HCT116 (cell line): ENCODE measurements around the gene FHIT. TPM values are rescaled to one million over a fixed set of nuclear protein-coding genes. Genes with fewer than 3 reads are reported as not detected.

Experiments
- ATAC-seq: fragments of 200-7000 bp; cut with Tn5 transposase; 2 replicates; pipeline ENCODE4 v1.9.1; 2020; ENCODE audit warnings: mild to moderate bottlenecking, moderate library complexity
- BruUV-seq: library from RNA; stranded (reverse); fragments of 400-500 nt; replicated peaks from 2 replicates; lab custom pipeline; 2021; lab: Mats Ljungman, UMichigan
- CTCF ChIA-PET: fragments of 300-600 bp; sonication (Branson Sonifier 250); formaldehyde crosslinking; loops from one replicate; lab custom pipeline; 2021; ENCODE audit warnings: antibody characterized with exemption; lab: Charles Lee
- POLR2A ChIA-PET: fragments of 300-600, 350-600 bp; sonication (Branson Sonifier 250); formaldehyde crosslinking; loops from one replicate; lab custom pipeline; 2021; ENCODE audit warnings: antibody characterized with exemption; lab: Charles Lee
- RAD21 ChIA-PET, 2 experiments: fragments of 300-600 bp; sonication (Branson Sonifier 250); formaldehyde crosslinking; loops; one replicate each; lab custom pipeline; 2023; ENCODE audit warnings: low total read pairs in 2 of 2; ENCODE audit not compliant: uncharacterized antibody in 2 of 2, unreplicated experiment in 2 of 2, low non-redundant PET in 1 of 2; lab: Charles Lee
- DNase-seq: peaks from one replicate; pipeline ENCODE4 v3.0.0-alpha.2; 2010; ENCODE audit warnings: low read depth, low spot score
- H2AFZ ChIP-seq: fragments of 200-600 bp; shearing (Covaris generic), sonication (generic); 2 replicates; pipeline ENCODE4 v1.6.1; 2017; ENCODE audit warnings: low read depth, mixed run types, mixed read lengths, antibody characterized with exemption, low read length; ENCODE audit not compliant: poor library complexity, severe bottlenecking
- H3K27ac ChIP-seq: 2 replicates; pipeline ENCODE4 v1.5.1; 2012; ENCODE audit warnings: low read depth, low read length
- H3K27me3 ChIP-seq: fragments of 200-600 bp; sonication (generic); 2 replicates; pipeline ENCODE4 v1.6.1; 2016; ENCODE audit warnings: mixed run types, low read length, mixed read lengths; ENCODE audit not compliant: insufficient read depth
- H3K36me3 ChIP-seq, 2 experiments: fragments of 200-500 bp in 1 of 2; fragments of 200-600 bp in 1 of 2; sonication (Bioruptor generic) in 1 of 2; sonication (generic) in 1 of 2; 2 replicates each; pipeline versions ENCODE4 v1.5.1 to v1.6.1; 2014 to 2016; ENCODE audit warnings: low read length in 2 of 2, inconsistent platforms in 1 of 2, mixed read lengths in 1 of 2, mixed run types in 1 of 2; ENCODE audit not compliant: insufficient read depth in 2 of 2, control insufficient read depth in 1 of 2
- H3K4me1 ChIP-seq, 2 experiments: fragments of 200-600 bp in 1 of 2; sonication (generic) in 1 of 2; 2 replicates each; pipeline versions ENCODE4 v1.5.1 to v1.6.1; 2012 to 2017; ENCODE audit warnings: low read length in 2 of 2, inconsistent platforms in 1 of 2, mild to moderate bottlenecking in 1 of 2, mixed read lengths in 1 of 2, mixed run types in 1 of 2, moderate library complexity in 1 of 2; ENCODE audit not compliant: insufficient read depth in 2 of 2, control insufficient read depth in 1 of 2
- H3K4me2 ChIP-seq: fragments of 200-600 bp; sonication (generic); 2 replicates; pipeline ENCODE4 v1.6.1; 2017; ENCODE audit warnings: mixed run types, low read length, mixed read lengths
- H3K4me3 ChIP-seq, 2 experiments: fragments of 200-600 bp in 1 of 2; sonication (generic) in 1 of 2; replicated peaks in 1 of 2; 2 replicates each; pipeline ENCODE4 v1.5.1; 2011 to 2016; ENCODE audit warnings: low read length in 2 of 2, control low read depth in 1 of 2, low read depth in 1 of 2, mild to moderate bottlenecking in 1 of 2, mixed read lengths in 1 of 2, mixed run types in 1 of 2
- H3K79me2 ChIP-seq: fragments of 200-600 bp; sonication (generic); 2 replicates; pipeline ENCODE4 v1.6.1; 2017; ENCODE audit warnings: mild to moderate bottlenecking, mixed run types, low read length, moderate library complexity, mixed read lengths; ENCODE audit not compliant: insufficient read depth
- H3K9ac ChIP-seq: fragments of 200-600 bp; sonication (generic); 2 replicates; pipeline ENCODE4 v1.6.1; 2016; ENCODE audit warnings: low read length, mixed read lengths
- H3K9me2 ChIP-seq: fragments of 200-600 bp; sonication (generic), shearing (Covaris generic); 2 replicates; pipeline ENCODE4 v1.6.1; 2017; ENCODE audit warnings: mixed run types, mild to moderate bottlenecking, moderate library complexity; ENCODE audit not compliant: insufficient read depth
- H3K9me3 ChIP-seq, 2 experiments: fragments of 200-500 bp in 1 of 2; fragments of 200-600 bp in 1 of 2; sonication (Bioruptor generic) in 1 of 2; sonication (generic) in 1 of 2; 2 replicates each; pipeline ENCODE4 v1.6.1; 2014 to 2017; ENCODE audit warnings: low read length in 2 of 2, mixed read lengths in 2 of 2, inconsistent platforms in 1 of 2, low read depth in 1 of 2, mild to moderate bottlenecking in 1 of 2, mixed run types in 1 of 2, moderate library complexity in 1 of 2; ENCODE audit not compliant: control insufficient read depth in 1 of 2, insufficient read depth in 1 of 2
- H4K20me1 ChIP-seq: fragments of 200-600 bp; sonication (generic), shearing (Covaris generic); 2 replicates; pipeline ENCODE4 v1.6.1; 2017; ENCODE audit warnings: mixed run types, mild to moderate bottlenecking, moderate library complexity; ENCODE audit not compliant: insufficient read depth
- ATF3 ChIP-seq: IDR thresholded peaks from 2 replicates; pipeline ENCODE4 v1.6.1; 2012
- CBX3 ChIP-seq: IDR thresholded peaks from 2 replicates; pipeline ENCODE4 v1.6.1; 2012; ENCODE audit warnings: low read depth
- CEBPB ChIP-seq: IDR thresholded peaks from 2 replicates; pipeline ENCODE4 v1.6.1; 2012; ENCODE audit warnings: low read depth
- EZH2phosphoT487 ChIP-seq: fragments of 200-600 bp; IDR thresholded peaks from 2 replicates; pipeline ENCODE4 v1.6.1; 2018; ENCODE audit warnings: antibody characterized with exemption, borderline replicate concordance
- MAX ChIP-seq: IDR thresholded peaks from 2 replicates; pipeline ENCODE4 v1.6.1; 2012
- POLR2A ChIP-seq: IDR thresholded peaks from 2 replicates; pipeline ENCODE4 v1.7.0; 2011; ENCODE audit warnings: borderline replicate concordance; ENCODE audit not compliant: insufficient read depth, insufficient read length; ENCODE audit errors: extremely low read depth
- RAD21 ChIP-seq: IDR thresholded peaks from 2 replicates; pipeline ENCODE4 v1.6.1; 2012; ENCODE audit warnings: low read depth, mild to moderate bottlenecking
- REST ChIP-seq: IDR thresholded peaks from 2 replicates; pipeline ENCODE4 v1.6.1; 2012; ENCODE audit warnings: low read depth
- SIN3A ChIP-seq: IDR thresholded peaks from 2 replicates; pipeline ENCODE4 v1.6.1; 2012; ENCODE audit warnings: low read depth
- SP1 ChIP-seq: IDR thresholded peaks from 2 replicates; pipeline ENCODE4 v1.6.1; 2012; ENCODE audit warnings: low read depth
- SRF ChIP-seq: IDR thresholded peaks from 2 replicates; pipeline ENCODE4 v1.6.1; 2012; ENCODE audit warnings: low read depth
- TCF7L2 ChIP-seq: IDR thresholded peaks from 2 replicates; pipeline ENCODE4 v1.7.0; 2011; ENCODE audit warnings: borderline replicate concordance, inconsistent platforms; ENCODE audit not compliant: insufficient read depth, insufficient read length; ENCODE audit errors: extremely low read depth
- ZBTB33 ChIP-seq: IDR thresholded peaks from 2 replicates; pipeline ENCODE4 v1.6.1; 2011; ENCODE audit warnings: mild to moderate bottlenecking, low read length, moderate library complexity; ENCODE audit not compliant: insufficient replicate concordance; ENCODE audit errors: extremely low read depth
- ZFX ChIP-seq: fragments of 450-650 bp; IDR thresholded peaks from 2 replicates; pipeline ENCODE4 v1.6.1; 2017
- intact Hi-C: fragments of 100-400 bp; cut with micrococcal nuclease; formaldehyde crosslinking; loops from 2 replicates; pipeline ENCODE4 v1.10.0; 2022
- total RNA-seq: library from RNA; stranded (reverse); gene quantifications from one replicate; pipeline ENCODE4 v1.2.1, GENCODE V29; 2021; ENCODE audit not compliant: unreplicated experiment
- TF ChIP-seq, protein P1 (sequence below), 3 experiments: fragments of 200-600 bp in 1 of 3; sonication (generic) in 1 of 3; IDR thresholded peaks in 2 of 3; conservative IDR thresholded peaks in 1 of 3; 2 replicates each; pipeline ENCODE4 v1.5.1; 2012 to 2017; ENCODE audit warnings: low read depth in 2 of 3, low read length in 2 of 3, antibody characterized with exemption in 1 of 3, borderline replicate concordance in 1 of 3, control low read depth in 1 of 3, mild to moderate bottlenecking in 1 of 3, mixed read lengths in 1 of 3, mixed run types in 1 of 3, moderate library complexity in 1 of 3; ENCODE audit not compliant: insufficient read depth in 1 of 3

FHIT gene
- total RNA-seq, 1 experiment from 2014 or later = 20.1 TPM

- Histone ChIP-seq H3K27me3 (no peaks in the 10 kb centered on the region), H3K9me3 (no peaks in the 10 kb centered on the region), H3K79me2 (no peaks in the 10 kb centered on the region), H3K9ac (no peak overlapping the region), H3K36me3 (no peaks in the 10 kb centered on the region), H3K9me2 (no peaks in the 10 kb centered on the region), H3K4me2 (no peak overlapping the region), H3K4me3 (no peak overlapping the region), H4K20me1 (no peaks in the 10 kb centered on the region), H3K4me1 (no peaks in the 10 kb centered on the region), H2AFZ (no peak overlapping the region), H3K27ac (no peak overlapping the region)
- BruUV-seq = no TSS peak
- intact Hi-C loops = no loop called here
- no peak for ATAC-seq
- ChIA-PET CTCF (no interaction called here), RAD21 (no interaction called here), POLR2A (no interaction called here)
- DNase-seq = no peak
- TF ChIP-seq CBX3 (no peak), POLR2A (no peak), ZFX (no peak), ZBTB33 (no peak), SP1 (no peak), SRF (no peak), TCF7L2 (no peak), SIN3A (no peak), CEBPB (no peak), RAD21 (no peak), EZH2phosphoT487 (no peak), ATF3 (no peak), MAX (no peak), REST (no peak)
- TF ChIP-seq, protein P1, sequence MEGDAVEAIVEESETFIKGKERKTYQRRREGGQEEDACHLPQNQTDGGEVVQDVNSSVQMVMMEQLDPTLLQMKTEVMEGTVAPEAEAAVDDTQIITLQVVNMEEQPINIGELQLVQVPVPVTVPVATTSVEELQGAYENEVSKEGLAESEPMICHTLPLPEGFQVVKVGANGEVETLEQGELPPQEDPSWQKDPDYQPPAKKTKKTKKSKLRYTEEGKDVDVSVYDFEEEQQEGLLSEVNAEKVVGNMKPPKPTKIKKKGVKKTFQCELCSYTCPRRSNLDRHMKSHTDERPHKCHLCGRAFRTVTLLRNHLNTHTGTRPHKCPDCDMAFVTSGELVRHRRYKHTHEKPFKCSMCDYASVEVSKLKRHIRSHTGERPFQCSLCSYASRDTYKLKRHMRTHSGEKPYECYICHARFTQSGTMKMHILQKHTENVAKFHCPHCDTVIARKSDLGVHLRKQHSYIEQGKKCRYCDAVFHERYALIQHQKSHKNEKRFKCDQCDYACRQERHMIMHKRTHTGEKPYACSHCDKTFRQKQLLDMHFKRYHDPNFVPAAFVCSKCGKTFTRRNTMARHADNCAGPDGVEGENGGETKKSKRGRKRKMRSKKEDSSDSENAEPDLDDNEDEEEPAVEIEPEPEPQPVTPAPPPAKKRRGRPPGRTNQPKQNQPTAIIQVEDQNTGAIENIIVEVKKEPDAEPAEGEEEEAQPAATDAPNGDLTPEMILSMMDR (IDR thresholded peaks at IDR 0.05 in 2 of 3, conservative IDR thresholded peaks at IDR 0.05 in 1 of 3; ENCODE audit: borderline replicate concordance in 1 of 3, insufficient read depth in 1 of 3, low read depth in 2 of 3, low read length in 2 of 3) = no peak
These were observed 927.6 kb downstream of the FHIT start for GRCh38 chr3:60323651-60324050.
